ENCODE data around the gene LAMB1.
"Not testable (repeated sequence)": the region's sequence is repeated elsewhere in the genome, so short reads cannot be mapped to it uniquely, and the experiment has no call there.

Gene LAMB1

DNA sequence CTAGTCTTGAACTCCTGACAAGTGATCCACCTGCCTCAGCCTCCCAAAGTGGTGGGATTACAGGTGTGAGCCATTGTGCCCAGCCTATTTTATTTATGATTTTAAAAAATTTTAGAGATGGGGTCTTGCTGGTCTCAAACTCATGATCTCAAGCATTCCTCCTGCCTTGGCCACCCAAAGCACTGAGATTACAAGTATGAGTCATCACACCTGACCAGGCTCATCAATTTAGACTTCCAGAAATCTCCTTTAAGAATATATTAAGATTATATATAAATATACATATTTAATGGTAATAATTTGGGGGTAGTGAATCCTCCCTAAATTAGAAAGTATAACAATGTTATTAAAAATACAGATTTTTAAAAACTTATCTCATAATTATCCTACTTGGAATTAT is 29.1 kb downstream of the LAMB1 start:
- in situ Hi-C loops (cut with MboI; ENCODE audit: low sequenced_read_pairs): no loop called here

DNA sequence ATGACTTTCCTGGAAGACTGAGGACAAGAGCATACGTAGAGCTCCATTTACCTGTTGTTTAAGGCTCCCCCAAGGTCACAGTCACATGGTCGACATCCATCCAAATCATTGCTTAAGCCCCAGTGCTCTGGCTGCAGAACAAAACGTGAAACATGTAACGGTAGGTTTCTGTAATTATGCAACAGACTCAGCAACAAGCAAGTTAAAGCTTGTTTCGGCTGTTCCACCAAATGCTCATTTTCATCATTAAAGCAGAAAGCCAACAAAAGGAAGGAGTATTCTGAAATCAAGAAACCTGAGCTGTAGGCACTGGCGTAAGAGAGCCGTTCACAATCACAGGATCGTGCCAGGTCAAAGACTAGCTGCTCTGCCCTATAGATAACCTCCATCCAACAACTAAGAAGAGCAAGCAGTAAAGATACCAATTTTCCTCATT is 30.0 kb downstream of the LAMB1 start:
- in situ Hi-C loops (cut with MboI; ENCODE audit: low sequenced_read_pairs): no loop called here

- in situ Hi-C loops (cut with MboI; ENCODE audit: low sequenced_read_pairs): no loop called here
These were observed 30.9 kb downstream of the LAMB1 start for GRCh38 chr7:107972075-107972482.

DNA sequence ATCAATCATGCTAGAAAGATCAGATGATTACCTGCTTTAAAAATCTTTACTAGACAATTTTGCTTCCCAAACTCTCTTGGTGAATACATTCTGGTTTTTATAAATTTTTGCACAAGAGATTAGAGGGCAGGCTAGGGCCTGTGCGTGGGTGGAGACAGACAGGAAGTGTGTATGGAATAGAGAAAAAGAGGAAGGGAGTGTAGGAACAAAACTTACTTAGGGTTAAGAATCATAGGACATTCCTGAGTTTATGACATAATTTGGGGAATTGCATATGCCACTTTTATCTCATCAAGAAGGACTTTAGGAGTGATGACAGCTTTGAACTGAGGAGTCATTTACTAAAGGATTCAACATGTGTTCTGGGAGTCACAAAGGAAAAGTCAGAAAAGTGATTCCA is 31.3 kb downstream of the LAMB1 start:
- in situ Hi-C loops (cut with MboI; ENCODE audit: low sequenced_read_pairs): no loop called here

GRCh38 chr7:107971100-107971499 is 31.9 kb downstream of the LAMB1 start:
- in situ Hi-C loops (cut with MboI; ENCODE audit: low sequenced_read_pairs): no loop called here

- in situ Hi-C loops (cut with MboI; ENCODE audit: low sequenced_read_pairs): no loop called here
These were observed 33.1 kb downstream of the LAMB1 start for GRCh38 chr7:107969856-107970255.

DNA sequence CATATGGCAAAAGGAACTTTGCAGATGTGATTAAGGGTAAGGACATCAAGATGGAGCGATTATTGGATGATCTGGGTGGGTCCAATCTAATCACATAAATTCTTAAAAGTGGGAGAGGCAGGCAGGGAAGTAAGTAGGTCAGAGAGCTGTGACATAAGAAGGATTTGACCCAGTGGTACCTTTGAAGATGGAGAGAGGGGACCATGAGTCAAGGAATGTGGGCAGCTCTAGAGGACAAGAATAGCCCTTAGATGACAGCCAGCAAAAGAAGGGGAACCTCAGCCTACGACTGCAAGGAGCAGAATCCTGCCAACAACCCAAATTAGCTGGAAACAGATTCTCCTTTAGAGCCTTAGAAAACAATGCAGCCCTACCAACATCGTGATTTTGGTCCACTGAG is 34.5 kb downstream of the LAMB1 start:
- in situ Hi-C loops (cut with MboI; ENCODE audit: low sequenced_read_pairs): no loop called here

DNA sequence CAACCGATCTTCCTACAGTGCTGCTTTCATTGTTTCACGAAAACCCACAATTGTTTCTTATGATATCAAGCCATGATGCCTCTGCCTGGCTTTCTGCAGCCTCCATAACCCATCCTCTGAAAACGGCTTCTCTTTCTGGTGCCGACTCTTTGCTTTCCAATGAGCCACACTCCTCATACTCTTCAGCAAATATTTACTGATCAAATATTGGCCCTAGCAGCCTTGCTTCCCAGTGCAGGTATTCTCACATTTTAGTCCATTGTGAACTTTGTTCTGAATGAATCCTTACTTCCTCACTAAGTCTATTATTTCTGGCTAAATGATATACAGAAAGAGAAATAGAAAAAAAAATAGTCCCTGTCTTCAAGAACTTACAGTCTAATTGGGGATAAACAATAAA is 35.5 kb downstream of the LAMB1 start:
- in situ Hi-C loops (cut with MboI; ENCODE audit: low sequenced_read_pairs): no loop called here

DNA sequence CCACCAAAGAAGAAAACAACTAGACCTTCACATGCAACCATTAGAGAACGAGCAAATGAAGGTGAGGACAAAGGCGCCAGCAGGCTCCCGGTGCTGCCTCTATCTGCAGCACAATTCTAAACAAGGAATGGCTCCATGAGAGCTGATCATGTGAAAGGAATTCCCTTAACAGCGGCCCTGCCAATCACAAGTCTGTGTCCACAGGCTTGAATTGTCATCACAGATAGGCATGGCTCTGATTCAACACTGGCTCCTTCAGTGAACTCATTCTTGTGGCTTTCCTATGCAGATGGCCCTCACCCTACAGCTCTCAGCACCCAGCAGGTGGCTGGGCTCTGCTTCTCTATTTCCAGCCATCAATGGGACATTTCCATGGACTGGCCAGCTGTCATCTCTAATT is 36.2 kb downstream of the LAMB1 start:
- in situ Hi-C loops (cut with MboI; ENCODE audit: low sequenced_read_pairs): no loop called here

- in situ Hi-C loops (cut with MboI; ENCODE audit: low sequenced_read_pairs): no loop called here
These were observed 38.5 kb downstream of the LAMB1 start for GRCh38 chr7:107964510-107964909.

- in situ Hi-C loops (cut with MboI; ENCODE audit: low sequenced_read_pairs): no loop called here
These were observed 40.1 kb downstream of the LAMB1 start for GRCh38 chr7:107962817-107963216.

GRCh38 chr7:107961405-107961804 is 41.6 kb downstream of the LAMB1 start:
- in situ Hi-C loops (cut with MboI; ENCODE audit: low sequenced_read_pairs): no loop called here

GRCh38 chr7:107960272-107960671 is 42.7 kb downstream of the LAMB1 start:
- in situ Hi-C loops (cut with MboI; ENCODE audit: low sequenced_read_pairs): no loop called here

GRCh38 chr7:107959527-107959898 is 43.4 kb downstream of the LAMB1 start:
- in situ Hi-C loops (cut with MboI; ENCODE audit: low sequenced_read_pairs): no loop called here

DNA sequence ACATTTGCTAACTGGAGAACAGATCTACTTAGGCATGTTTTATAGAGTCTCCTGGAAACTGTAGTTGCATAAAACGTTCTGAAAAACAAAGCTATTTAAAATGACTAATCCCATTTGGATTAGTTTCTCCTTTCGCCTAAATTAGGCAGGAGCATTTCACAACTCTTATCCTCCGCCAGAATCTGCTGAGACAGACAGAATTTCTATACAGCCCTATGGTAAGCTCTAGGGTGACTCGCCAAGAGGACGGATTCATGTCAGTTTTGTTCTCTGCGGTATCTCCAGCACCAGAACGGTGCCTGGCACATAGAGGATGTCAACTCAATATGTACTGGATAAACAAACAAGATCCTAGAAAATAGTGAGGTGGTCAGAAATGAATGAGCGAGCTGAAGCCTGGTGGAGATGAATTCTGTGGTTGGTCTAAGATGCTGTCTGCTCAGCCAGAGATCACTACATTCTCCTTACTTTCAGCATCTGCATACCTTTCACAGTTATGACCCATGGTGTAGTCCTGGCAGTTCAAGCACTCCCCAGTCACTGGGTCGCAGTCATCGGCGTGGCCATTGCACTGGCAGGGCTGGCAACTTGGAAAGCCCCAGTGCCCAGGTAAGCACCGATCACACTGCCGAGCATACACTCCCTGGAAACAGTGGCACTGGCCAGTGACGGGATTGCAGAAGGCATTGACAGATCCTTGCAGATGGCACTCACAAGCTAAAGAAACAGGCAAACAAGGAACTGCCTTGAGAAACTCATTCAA is 44.0 kb downstream of the LAMB1 start:
- in situ Hi-C loops (cut with MboI; ENCODE audit: low sequenced_read_pairs): no loop called here

- in situ Hi-C loops (cut with MboI; ENCODE audit: low sequenced_read_pairs): no loop called here
These were observed 45.5 kb downstream of the LAMB1 start for GRCh38 chr7:107957436-107957835.

DNA sequence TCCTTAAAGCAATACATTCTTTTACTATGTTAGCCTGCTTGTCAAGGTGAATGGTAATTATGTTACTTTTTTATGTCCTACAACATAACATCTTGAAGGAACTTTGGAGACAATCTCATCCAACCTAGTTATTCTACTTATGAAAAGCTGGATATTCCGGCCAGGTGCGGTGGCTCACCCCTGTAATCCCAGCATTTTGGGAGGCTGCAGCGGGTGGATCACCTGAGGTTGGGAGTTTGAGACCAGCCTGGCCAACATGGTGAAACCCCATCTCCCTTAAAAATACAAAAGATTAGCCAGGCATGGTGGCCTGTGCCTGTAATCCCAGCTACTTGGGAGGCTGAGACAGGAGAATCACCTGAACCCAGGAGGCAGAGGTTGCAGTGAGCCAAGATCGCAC is 46.0 kb downstream of the LAMB1 start:
- in situ Hi-C loops (cut with MboI; ENCODE audit: low sequenced_read_pairs): not testable (repeated sequence)

DNA sequence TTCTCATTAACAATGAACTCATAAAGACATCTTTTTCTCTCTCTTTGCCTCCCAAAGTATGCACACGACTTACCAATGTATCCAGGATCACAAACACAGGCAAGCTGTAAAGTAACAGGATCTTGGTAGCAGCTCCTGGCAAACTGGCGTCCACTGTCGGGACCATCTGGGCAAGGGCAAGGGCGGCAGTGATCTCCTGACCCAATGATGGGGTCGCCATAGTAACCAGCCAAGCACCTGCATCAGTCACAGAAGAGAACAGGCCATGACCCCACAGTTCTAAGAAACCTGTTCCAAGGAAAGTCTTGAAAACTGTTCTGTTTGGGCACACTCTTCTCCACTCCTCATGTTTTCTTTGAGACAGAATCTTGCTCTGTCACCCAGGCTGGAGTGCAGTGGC is 47.6 kb downstream of the LAMB1 start:
- in situ Hi-C loops (cut with MboI; ENCODE audit: low sequenced_read_pairs): no loop called here

DNA sequence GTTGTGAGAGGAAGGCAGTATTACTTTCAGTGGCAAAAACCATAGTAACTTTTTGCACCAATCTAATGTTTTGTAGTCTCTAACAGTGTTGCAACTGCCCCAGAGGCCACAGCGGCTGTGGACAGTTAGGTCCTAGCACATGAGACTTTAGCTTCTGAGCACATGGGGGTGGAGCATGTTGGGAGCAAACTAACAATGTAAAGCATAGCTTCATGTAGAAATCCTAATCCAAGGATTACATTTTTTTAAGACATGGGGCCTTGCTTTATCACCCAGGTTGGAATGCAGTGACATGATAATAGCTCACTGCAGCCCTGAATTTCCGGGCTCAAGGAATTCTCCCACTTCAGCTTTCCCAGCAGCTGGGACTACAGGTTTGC is 49.0 kb downstream of the LAMB1 start:
- in situ Hi-C loops (cut with MboI; ENCODE audit: low sequenced_read_pairs): no loop called here

DNA sequence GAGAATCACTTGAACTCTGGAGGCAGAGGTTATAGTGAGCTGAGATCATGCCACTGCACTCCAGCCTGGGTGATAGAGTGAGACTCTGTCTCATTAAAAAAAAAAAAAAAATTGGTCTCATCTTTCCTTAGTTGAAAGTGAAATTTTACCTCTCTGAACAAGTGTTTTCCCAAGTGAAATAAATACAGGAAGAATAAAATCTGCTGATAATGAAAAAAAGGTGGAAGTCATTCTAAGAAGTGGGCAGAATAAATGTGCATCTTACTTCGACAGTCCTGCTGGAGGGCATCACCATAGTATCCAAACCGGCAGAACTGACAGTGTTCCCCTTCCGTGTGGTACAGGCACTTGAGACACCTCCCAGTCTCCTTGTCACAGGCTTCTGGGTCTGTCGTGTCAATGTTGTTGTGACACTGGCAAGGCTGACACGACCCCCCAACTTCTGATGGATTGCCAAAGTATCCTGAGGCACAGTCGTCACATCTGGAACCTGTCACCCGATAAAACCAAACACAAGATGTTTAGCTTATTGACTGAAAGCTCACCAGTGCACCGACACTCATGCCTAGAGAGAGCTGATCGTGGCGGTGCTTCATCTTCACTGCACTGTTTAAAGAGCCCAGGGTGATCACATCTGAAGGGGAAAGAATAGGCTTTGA is 49.6 kb downstream of the LAMB1 start:
- in situ Hi-C loops (cut with MboI; ENCODE audit: low sequenced_read_pairs): no loop called here

GRCh38 chr7:107951896-107952295 is 51.1 kb downstream of the LAMB1 start:
- in situ Hi-C loops (cut with MboI; ENCODE audit: low sequenced_read_pairs): no loop called here

DNA sequence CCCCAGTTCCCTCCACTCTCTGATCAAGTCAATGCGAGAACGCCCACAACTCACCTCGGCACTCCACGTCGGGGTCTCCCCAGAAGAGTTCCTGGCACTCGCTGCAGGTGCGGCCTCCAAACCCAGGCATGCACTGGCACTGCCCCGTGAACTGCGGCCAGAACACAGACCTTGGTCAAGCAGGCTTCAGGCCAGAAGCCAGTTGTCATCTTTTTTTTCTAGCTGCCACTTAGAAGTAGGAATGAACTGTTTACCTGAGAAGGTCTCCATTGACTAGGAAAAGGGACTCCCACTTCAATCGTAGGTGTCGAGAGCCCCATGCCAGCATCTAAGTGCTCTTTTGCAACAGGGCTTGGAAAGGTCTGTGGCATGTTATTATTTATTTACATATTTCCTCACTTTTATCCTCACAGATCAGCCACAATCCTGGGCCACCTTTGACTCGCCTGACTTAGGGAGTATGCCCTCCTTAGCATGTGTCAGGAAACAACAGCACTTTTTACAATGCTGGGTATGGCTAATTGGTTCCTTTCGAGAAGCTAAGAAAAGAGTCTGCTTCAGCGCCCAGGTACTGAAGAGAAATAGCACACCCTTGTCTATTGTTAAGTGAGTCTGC is 51.7 kb downstream of the LAMB1 start:
- in situ Hi-C loops (cut with MboI; ENCODE audit: low sequenced_read_pairs): no loop called here
